ENCODE data around the gene CD74.

GRCh38 chr5:150392680-150393079 lies 20.0 kb downstream of the CD74 start:
- TF ChIP-seq POLR2AphosphoS5 (IDR thresholded peaks at IDR 0.05) = no peak
- TF ChIP-seq CTCF (IDR thresholded peaks at IDR 0.05) = no peak

Measured in breast epithelium (tissue), 3 donors.